Endodermal cell (in vitro differentiated cells): ENCODE data around the gene ARHGEF2. TPM values are rescaled to one million over a fixed set of nuclear protein-coding genes. Genes with fewer than 3 reads are reported as not detected.

Experiments
- DNase-seq: peaks from one replicate; pipeline ENCODE4 v3.0.0-alpha.2; 2017
- H3K27ac ChIP-seq: 2 replicates; pipeline ENCODE4 v1.5.1; 2013; ENCODE audit warnings: mild to moderate bottlenecking, low read depth, low read length, moderate library complexity
- H3K27me3 ChIP-seq: 2 replicates; pipeline ENCODE4 v1.6.1; 2013; ENCODE audit warnings: mild to moderate bottlenecking, low read length, moderate library complexity; ENCODE audit not compliant: insufficient read depth, control insufficient read depth, poor library complexity, severe bottlenecking
- H3K36me3 ChIP-seq: 2 replicates; pipeline ENCODE4 v1.7.0; 2013; ENCODE audit warnings: mild to moderate bottlenecking, low read length, moderate library complexity; ENCODE audit not compliant: control insufficient read depth, insufficient read depth
- H3K4me1 ChIP-seq: one replicate; pipeline ENCODE4 v1.7.0; 2013; ENCODE audit warnings: low read length; ENCODE audit not compliant: control insufficient read depth, insufficient read depth
- H3K4me3 ChIP-seq: 2 replicates; pipeline ENCODE4 v1.5.1; 2013; ENCODE audit warnings: mild to moderate bottlenecking, low read length, moderate library complexity
- H3K9ac ChIP-seq: 2 replicates; pipeline ENCODE4 v1.6.1; 2013; ENCODE audit warnings: mild to moderate bottlenecking, low read length, moderate library complexity; ENCODE audit not compliant: poor library complexity, severe bottlenecking; ENCODE audit errors: extremely low read depth
- H3K9me3 ChIP-seq: 2 replicates; pipeline ENCODE4 v1.6.1; 2013; ENCODE audit warnings: mild to moderate bottlenecking, low read length, moderate library complexity; ENCODE audit not compliant: control insufficient read depth
- H3K27ac Mint-ChIP-seq: 2 replicates; pipeline ENCODE4 v1.8.0; 2020; ENCODE audit warnings: mixed read lengths
- H3K27me3 Mint-ChIP-seq: 2 replicates; pipeline ENCODE4 v1.8.0; 2021; ENCODE audit warnings: mild to moderate bottlenecking, mixed read lengths; ENCODE audit not compliant: insufficient read depth
- H3K36me3 Mint-ChIP-seq: 2 replicates; pipeline ENCODE4 v1.8.0; 2020; ENCODE audit warnings: low read depth, mixed read lengths
- H3K4me1 Mint-ChIP-seq: 2 replicates; pipeline ENCODE4 v1.8.0; 2020; ENCODE audit warnings: mixed read lengths
- H3K4me3 Mint-ChIP-seq: 2 replicates; pipeline ENCODE4 v1.8.0; 2020; ENCODE audit warnings: mild to moderate bottlenecking, moderate library complexity, mixed read lengths
- H3K9me3 Mint-ChIP-seq: 2 replicates; pipeline ENCODE4 v1.8.0; 2020; ENCODE audit warnings: mild to moderate bottlenecking, mixed read lengths
- CTCF ChIP-seq: fragments of 200-600 bp; sonication (generic); conservative IDR thresholded peaks from 2 replicates; pipeline ENCODE4 v1.5.0; 2021; ENCODE audit warnings: antibody characterized with exemption, mild to moderate bottlenecking
- WGBS, 2 experiments: methylation state at CpG; one replicate each; pipeline versions ENCODE4 v1.1.5 to v1.1.7; 2013; ENCODE audit warnings: missing lambda C conversion rate in 2 of 2, mixed read lengths in 1 of 2; ENCODE audit not compliant: insufficient coverage in 1 of 2, insufficient read length in 1 of 2; 5-methylcytosine and 5-hydroxymethylcytosine counted together
- total RNA-seq, 2 donors: library from RNA; stranded (reverse); fragmentation: NEBNext Ultra II Directional in 1 of 2; extraction: Animal tissue kit (Norgen Biotek cat#: 25700) in 1 of 2; gene quantifications; 2 replicates in 1 of 2; 3 replicates in 1 of 2; pipeline ENCODE4 v1.2.1, GENCODE V29; 2021

ARHGEF2 gene
- total RNA-seq, 2 donors from 2014 or later, result 134 to 147 TPM

GRCh38 chr1:155968051-155968400 is 10.3 kb downstream of the ARHGEF2 start:
- TF ChIP-seq CTCF, result no peak
- peak overlapping the region; percentile 84 for H3K27ac Mint-ChIP-seq
- DNase-seq, result no peak
- peaks cover 75% of the 10 kb centered on the region for H3K36me3 ChIP-seq
- peak overlapping the region; percentile 3 for H3K9ac ChIP-seq
- no peak overlapping the region for H3K4me3 ChIP-seq
- H3K27me3 ChIP-seq, result no peaks in the 10 kb centered on the region
- H3K4me3 Mint-ChIP-seq, result no peak overlapping the region
- H3K27ac ChIP-seq, result peak overlapping the region; percentile 92
- H3K9me3 ChIP-seq, result no peaks in the 10 kb centered on the region
- H3K27me3 Mint-ChIP-seq, result no peaks in the 10 kb centered on the region
- WGBS, 2 experiments, result 91 to 100% methylated on average over 3 to 7 of the region's 7 CpGs
- H3K4me1 ChIP-seq, result peaks cover 46% of the 10 kb centered on the region
- H3K9me3 Mint-ChIP-seq, result no peaks in the 10 kb centered on the region
- peaks cover 60% of the 10 kb centered on the region for H3K4me1 Mint-ChIP-seq
- H3K36me3 Mint-ChIP-seq, result peaks cover 64% of the 10 kb centered on the region

- Histone ChIP-seq H3K9ac (no peak overlapping the region), H3K9me3 (no peaks in the 10 kb centered on the region), H3K4me3 (no peak overlapping the region), H3K27me3 (no peaks in the 10 kb centered on the region), H3K4me1 (peaks cover 48% of the 10 kb centered on the region), H3K27ac (peak overlapping the region; percentile 92), H3K36me3 (peaks cover 75% of the 10 kb centered on the region)
- no peak for TF ChIP-seq CTCF
- H3K4me3 Mint-ChIP-seq, result no peak overlapping the region
- peak overlapping the region; percentile 84 for H3K27ac Mint-ChIP-seq
- peaks cover 64% of the 10 kb centered on the region for H3K36me3 Mint-ChIP-seq
- H3K27me3 Mint-ChIP-seq, result no peaks in the 10 kb centered on the region
- H3K4me1 Mint-ChIP-seq, result peaks cover 56% of the 10 kb centered on the region
- H3K9me3 Mint-ChIP-seq, result no peaks in the 10 kb centered on the region
- no peak for DNase-seq
- WGBS, 2 experiments, result 83 to 89% methylated on average over 3 to 11 of the region's 13 CpGs
Observed at GRCh38 chr1:155967341-155968050, 10.9 kb downstream of the ARHGEF2 start.

- Histone ChIP-seq H3K36me3 (peaks cover 81% of the 10 kb centered on the region), H3K4me3 (no peak overlapping the region), H3K4me1 (peaks cover 47% of the 10 kb centered on the region), H3K27ac (no peak overlapping the region), H3K27me3 (no peaks in the 10 kb centered on the region), H3K9ac (no peak overlapping the region), H3K9me3 (no peaks in the 10 kb centered on the region)
- Mint-ChIP-seq H3K9me3 (no peaks in the 10 kb centered on the region), H3K4me3 (no peak overlapping the region), H3K36me3 (peaks cover 68% of the 10 kb centered on the region), H3K27me3 (no peaks in the 10 kb centered on the region), H3K27ac (no peak overlapping the region), H3K4me1 (peaks cover 49% of the 10 kb centered on the region)
- no peak for TF ChIP-seq CTCF
- WGBS, 2 experiments, result no CpG with 5 or more reads among the region's 7 CpGs
- DNase-seq, result no peak
Observed at GRCh38 chr1:155966750-155967149, 11.6 kb downstream of the ARHGEF2 start.
